B cell (primary cell): ENCODE measurements around the gene CTNNA3. TPM values are rescaled to one million over a fixed set of nuclear protein-coding genes. Genes with fewer than 3 reads are reported as not detected.

ENCODE experiments used
- ATAC-seq: fragments of 200-7000 bp; cut with Tn5 transposase; one replicate; pipeline ENCODE4 v1.10.0; 2021; ENCODE audit warnings: low read depth, mild to moderate bottlenecking, moderate number of reproducible peaks, moderate library complexity
- CTCF ChIA-PET: fragments of 350-600 bp; sonication (Branson Sonifier 250); formaldehyde crosslinking; loops from one replicate; lab custom pipeline; 2021; ENCODE audit warnings: antibody characterized with exemption, inconsistent platforms; lab: Charles Lee
- POLR2A ChIA-PET: fragments of 350-600 bp; sonication (Branson Sonifier 250); formaldehyde crosslinking; loops from one replicate; lab custom pipeline; 2021; ENCODE audit warnings: antibody characterized with exemption; lab: Charles Lee
- DNase-seq: peaks from one replicate; pipeline ENCODE4 v3.0.0; 2013
- H2AFZ ChIP-seq: 2 replicates; pipeline ENCODE4 v1.6.1; 2012; ENCODE audit warnings: mild to moderate bottlenecking, low read depth, low read length; ENCODE audit not compliant: insufficient read depth, poor library complexity, severe bottlenecking
- H3K27ac ChIP-seq, 2 donors: 1 replicate in 1 of 2; 2 replicates in 1 of 2; pipeline ENCODE4 v1.5.1; 2012 to 2013; ENCODE audit warnings: low read length in 2 of 2, mild to moderate bottlenecking in 2 of 2, moderate library complexity in 1 of 2
- H3K27me3 ChIP-seq, 4 experiments: fragments of 200-600 bp in 1 of 4; sonication (generic) in 1 of 4; replicated peaks in 1 of 4; 1 replicate in 2 of 4; 2 replicates in 2 of 4; pipeline versions ENCODE4 v1.6.1 to v1.7.0; 2013 to 2016; ENCODE audit warnings: low read length in 3 of 4, mild to moderate bottlenecking in 2 of 4, mixed read lengths in 1 of 4, moderate library complexity in 1 of 4; ENCODE audit not compliant: insufficient read depth in 4 of 4, control insufficient read depth in 3 of 4; ENCODE audit errors: control extremely low read depth in 1 of 4
- H3K36me3 ChIP-seq, 2 experiments: replicated peaks in 1 of 2; 1 replicate in 1 of 2; 2 replicates in 1 of 2; pipeline versions ENCODE4 v1.6.1 to v1.7.1; 2013; ENCODE audit warnings: low read length in 1 of 2; ENCODE audit not compliant: insufficient read depth in 2 of 2, control insufficient read depth in 1 of 2; ENCODE audit errors: control extremely low read depth in 1 of 2, extremely low read depth in 1 of 2
- H3K4me1 ChIP-seq, 2 donors: fragments of 200-600 bp in 1 of 2; sonication (generic) in 1 of 2; 1 replicate in 1 of 2; 2 replicates in 1 of 2; pipeline versions ENCODE4 v1.5.1 to v1.6.1; 2013 to 2017; ENCODE audit warnings: low read length in 2 of 2; ENCODE audit not compliant: control insufficient read depth in 2 of 2, insufficient read depth in 2 of 2
- H3K4me2 ChIP-seq: replicated peaks from 2 replicates; pipeline ENCODE3; 2012; ENCODE audit warnings: mild to moderate bottlenecking, low read depth, low read length; ENCODE audit not compliant: poor library complexity, severe bottlenecking
- H3K4me3 ChIP-seq, 5 experiments: fragments of 200-600 bp in 1 of 5; sonication (generic) in 1 of 5; 1 replicate in 3 of 5; 2 replicates in 2 of 5; pipeline versions ENCODE4 v1.5.1 to v1.7.0; 2011 to 2016; ENCODE audit warnings: low read length in 4 of 5, mild to moderate bottlenecking in 4 of 5, low read depth in 2 of 5, control low read depth in 1 of 5, moderate library complexity in 1 of 5; ENCODE audit not compliant: insufficient read depth in 1 of 5; ENCODE audit errors: control extremely low read depth in 1 of 5, extremely low read depth in 1 of 5
- H3K79me2 ChIP-seq: fragments of 200-600 bp; sonication (generic); one replicate; pipeline ENCODE4 v1.6.0; 2016; ENCODE audit warnings: low read length; ENCODE audit not compliant: control insufficient read depth, insufficient read depth
- H3K9ac ChIP-seq: fragments of 200-600 bp; sonication (generic); 2 replicates; pipeline ENCODE4 v1.6.1; 2017; ENCODE audit warnings: mild to moderate bottlenecking, low read length, moderate library complexity
- H3K9me3 ChIP-seq, 3 donors: one replicate each; pipeline versions ENCODE4 v1.6.1 to v1.7.1; 2013; ENCODE audit warnings: low read length in 2 of 3; ENCODE audit not compliant: control insufficient read depth in 2 of 3, insufficient read depth in 1 of 3; ENCODE audit errors: control extremely low read depth in 1 of 3
- H4K20me1 ChIP-seq: 2 replicates; pipeline ENCODE4 v1.6.0; 2012; ENCODE audit warnings: mild to moderate bottlenecking, low read length; ENCODE audit not compliant: insufficient read depth, control insufficient read depth, poor library complexity, severe bottlenecking
- H3K27ac Mint-ChIP-seq: one replicate; pipeline ENCODE4 v1.8.0; 2021; ENCODE audit warnings: mixed read lengths
- H3K27me3 Mint-ChIP-seq: one replicate; pipeline ENCODE4 v1.8.0; 2021; ENCODE audit warnings: mixed read lengths
- H3K4me1 Mint-ChIP-seq: one replicate; pipeline ENCODE4 v1.8.0; 2021; ENCODE audit warnings: mixed read lengths
- H3K4me3 Mint-ChIP-seq: one replicate; pipeline ENCODE4 v1.8.0; 2021; ENCODE audit warnings: mixed read lengths
- H3K9me3 Mint-ChIP-seq: one replicate; pipeline ENCODE4 v1.8.0; 2022; ENCODE audit warnings: mixed read lengths; ENCODE audit not compliant: insufficient read depth
- CTCF ChIP-seq: fragments of 200-600 bp; IDR thresholded peaks from one replicate; pipeline ENCODE4 v1.8.0; 2022; ENCODE audit warnings: antibody characterized with exemption, mild to moderate bottlenecking
- EZH2 ChIP-seq: IDR thresholded peaks from 2 replicates; pipeline ENCODE4 v1.6.1; 2012; ENCODE audit warnings: borderline replicate concordance, low read depth, mild to moderate bottlenecking, moderate library complexity, low read length; ENCODE audit not compliant: insufficient read depth, poor library complexity, severe bottlenecking
- WGBS: methylation state at CpG from one replicate; pipeline ENCODE4 v1.1.5; 2013; ENCODE audit warnings: missing lambda C conversion rate; ENCODE audit not compliant: insufficient coverage; 5-methylcytosine and 5-hydroxymethylcytosine counted together
- intact Hi-C: fragments of 100-400 bp; cut with micrococcal nuclease; formaldehyde crosslinking; loops from one replicate; pipeline ENCODE4 v1.10.0; 2022
- polyA plus RNA-seq: library from polyadenylated mRNA; depleted of rRNA; stranded (reverse); fragments of >200 nt; gene quantifications from 2 replicates; pipeline ENCODE4 v1.2.3, GENCODE V29; 2012
- total RNA-seq, 2 donors: library from RNA; stranded (reverse); fragments of 120-200 nt in 1 of 2; gene quantifications; 1 replicate in 1 of 2; 2 replicates in 1 of 2; pipeline versions ENCODE4 v1.2.3 to v1.2.4, GENCODE V29; 2013 to 2022

Gene CTNNA3
- total and polyA plus RNA-seq, 2 donors (not counting 1 experiment from before 2014, with no cell fraction given) = 0.01 TPM; not detected in 1

- DNase-seq (no peak), ATAC-seq (no peak)
- H3K4me3 ChIP-seq = no peak overlapping the region
- ChIA-PET CTCF (no interaction called here), POLR2A (no interaction called here)
- H3K4me3 Mint-ChIP-seq = no peak overlapping the region
- H3K27me3 ChIP-seq = no peaks in the 10 kb centered on the region
- no peak overlapping the region for H3K27ac Mint-ChIP-seq
- no peak overlapping the region for H3K9ac ChIP-seq
- no peaks in the 10 kb centered on the region for H4K20me1 ChIP-seq
- no peak overlapping the region for H3K4me2 ChIP-seq
- intact Hi-C loops = no loop called here
- H3K9me3 ChIP-seq = no peaks in the 10 kb centered on the region
- no peak overlapping the region for H2AFZ ChIP-seq
- H3K27ac ChIP-seq = no peak overlapping the region
- H3K27me3 Mint-ChIP-seq = no peaks in the 10 kb centered on the region
- no peak for TF ChIP-seq EZH2
- no peaks in the 10 kb centered on the region for H3K4me1 ChIP-seq
- no CpG with 5 or more reads among the region's 2 CpGs for WGBS
- no peaks in the 10 kb centered on the region for H3K9me3 Mint-ChIP-seq
- H3K79me2 ChIP-seq = no peaks in the 10 kb centered on the region
- H3K4me1 Mint-ChIP-seq = no peaks in the 10 kb centered on the region
- no peaks in the 10 kb centered on the region for H3K36me3 ChIP-seq
These were observed 900.1 kb downstream of the CTNNA3 start for GRCh38 chr10:66795866-66796265.

- H3K9me3 ChIP-seq = peaks cover 0 to 3% (median 0%) of the 10 kb centered on the region in 3 donors
- ChIA-PET CTCF (no interaction called here), POLR2A (no interaction called here)
- H3K27ac ChIP-seq = no peak overlapping the region
- no peak overlapping the region for H2AFZ ChIP-seq
- H3K9me3 Mint-ChIP-seq = no peaks in the 10 kb centered on the region
- no peaks in the 10 kb centered on the region for H3K27me3 Mint-ChIP-seq
- TF ChIP-seq EZH2 (no peak), CTCF (no peak)
- H4K20me1 ChIP-seq = no peaks in the 10 kb centered on the region
- intact Hi-C loops = no loop called here
- no peak overlapping the region for H3K9ac ChIP-seq
- no peaks in the 10 kb centered on the region for H3K79me2 ChIP-seq
- ATAC-seq (no peak), DNase-seq (no peak)
- H3K4me1 ChIP-seq = no peaks in the 10 kb centered on the region
- no peak overlapping the region for H3K4me3 Mint-ChIP-seq
- H3K27ac Mint-ChIP-seq = no peak overlapping the region
- H3K4me2 ChIP-seq = no peak overlapping the region
- H3K36me3 ChIP-seq = no peaks in the 10 kb centered on the region
- no peaks in the 10 kb centered on the region for H3K4me1 Mint-ChIP-seq
- H3K4me3 ChIP-seq = no peak overlapping the region
- H3K27me3 ChIP-seq = no peaks in the 10 kb centered on the region
These were observed 903.6 kb downstream of the CTNNA3 start for GRCh38 chr10:66792441-66792840.
